ENCODE measurements around the gene CENPN. TPM values are rescaled to one million over a fixed set of nuclear protein-coding genes. Genes with fewer than 3 reads are reported as not detected.
A peak's percentile ranks its signal among the peaks of the same experiment; 100 is the strongest.

The CENPN gene
- total RNA-seq, 1 experiment from 2014 or later, result 56.6 TPM

DNA sequence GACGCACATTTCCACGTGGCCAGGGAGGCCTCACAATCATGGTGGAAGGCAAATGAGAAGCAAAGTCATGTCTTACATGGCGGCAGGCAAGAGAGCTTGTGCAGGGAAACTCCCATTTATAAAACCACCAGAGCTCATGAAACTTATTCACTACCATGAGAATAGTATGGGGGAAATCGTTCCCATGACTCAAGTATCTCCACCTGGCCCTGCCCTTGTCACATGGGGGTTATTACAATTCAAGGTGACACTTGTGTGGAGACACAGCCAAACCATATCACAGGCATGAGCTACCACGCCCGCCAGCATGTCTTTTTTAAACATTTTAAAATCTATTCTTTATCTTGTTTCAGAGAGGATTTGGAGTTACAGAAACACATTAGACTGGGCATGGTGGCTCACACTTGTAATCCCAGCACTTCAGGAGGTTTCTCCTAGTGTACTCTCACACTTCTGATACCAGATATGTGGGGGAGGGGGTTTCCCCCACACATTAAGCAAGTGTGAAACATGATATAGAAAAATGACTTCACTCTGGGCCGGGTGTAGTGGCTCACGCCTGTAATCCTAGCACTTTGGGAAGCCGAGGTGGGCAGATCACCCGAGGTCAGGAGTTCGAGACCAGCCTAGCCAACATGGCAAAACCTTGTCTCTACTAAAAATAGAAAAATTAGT lies 23.1 kb downstream of the CENPN start:
- DNase-seq (ENCODE audit: low read depth, low spot score) (no peak), ATAC-seq (no peak)
- Histone ChIP-seq H3K27ac (ENCODE audit: low read length) (no peak overlapping the region), H3K9me3 (ENCODE audit: control insufficient read depth, insufficient read depth, low read depth, low read length) (no peaks in the 10 kb centered on the region), H3K4me1 (ENCODE audit: control insufficient read depth, insufficient read depth, low read length) (no peaks in the 10 kb centered on the region), H3K36me3 (ENCODE audit: control insufficient read depth, insufficient read depth, low read length) (peaks cover 8% of the 10 kb centered on the region; the same call in 1 of the 2 replicates), H3K27me3 (ENCODE audit: control insufficient read depth, insufficient read depth, low read length) (no peaks in the 10 kb centered on the region), H3K4me3 (ENCODE audit: low read depth in 2 of 2, low read length in 2 of 2) (no peak overlapping the region)
- in situ Hi-C loops (cut with HindIII; ENCODE audit: low pct_unique_long_range_greater_than_20kb, low sequenced_read_pairs) (no loop called here), intact Hi-C loops (cut with micrococcal nuclease; ENCODE audit: unreplicated experiment) (loop anchor here (10.0 kb wide), 1 partner anchor 705 kb away; no protein-coding TSS in a partner anchor)
- no peak for TF ChIP-seq TCF7L2 (IDR thresholded peaks at IDR 0.05; ENCODE audit: low read depth, low read length)
- TF ChIP-seq, protein P1, sequence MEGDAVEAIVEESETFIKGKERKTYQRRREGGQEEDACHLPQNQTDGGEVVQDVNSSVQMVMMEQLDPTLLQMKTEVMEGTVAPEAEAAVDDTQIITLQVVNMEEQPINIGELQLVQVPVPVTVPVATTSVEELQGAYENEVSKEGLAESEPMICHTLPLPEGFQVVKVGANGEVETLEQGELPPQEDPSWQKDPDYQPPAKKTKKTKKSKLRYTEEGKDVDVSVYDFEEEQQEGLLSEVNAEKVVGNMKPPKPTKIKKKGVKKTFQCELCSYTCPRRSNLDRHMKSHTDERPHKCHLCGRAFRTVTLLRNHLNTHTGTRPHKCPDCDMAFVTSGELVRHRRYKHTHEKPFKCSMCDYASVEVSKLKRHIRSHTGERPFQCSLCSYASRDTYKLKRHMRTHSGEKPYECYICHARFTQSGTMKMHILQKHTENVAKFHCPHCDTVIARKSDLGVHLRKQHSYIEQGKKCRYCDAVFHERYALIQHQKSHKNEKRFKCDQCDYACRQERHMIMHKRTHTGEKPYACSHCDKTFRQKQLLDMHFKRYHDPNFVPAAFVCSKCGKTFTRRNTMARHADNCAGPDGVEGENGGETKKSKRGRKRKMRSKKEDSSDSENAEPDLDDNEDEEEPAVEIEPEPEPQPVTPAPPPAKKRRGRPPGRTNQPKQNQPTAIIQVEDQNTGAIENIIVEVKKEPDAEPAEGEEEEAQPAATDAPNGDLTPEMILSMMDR (IDR thresholded peaks at IDR 0.05), result no peak
- ChIA-PET POLR2A (no interaction called here), CTCF (no interaction called here)
- TSS peak; percentile 63 for BruUV-seq (replicated peaks)

DNA sequence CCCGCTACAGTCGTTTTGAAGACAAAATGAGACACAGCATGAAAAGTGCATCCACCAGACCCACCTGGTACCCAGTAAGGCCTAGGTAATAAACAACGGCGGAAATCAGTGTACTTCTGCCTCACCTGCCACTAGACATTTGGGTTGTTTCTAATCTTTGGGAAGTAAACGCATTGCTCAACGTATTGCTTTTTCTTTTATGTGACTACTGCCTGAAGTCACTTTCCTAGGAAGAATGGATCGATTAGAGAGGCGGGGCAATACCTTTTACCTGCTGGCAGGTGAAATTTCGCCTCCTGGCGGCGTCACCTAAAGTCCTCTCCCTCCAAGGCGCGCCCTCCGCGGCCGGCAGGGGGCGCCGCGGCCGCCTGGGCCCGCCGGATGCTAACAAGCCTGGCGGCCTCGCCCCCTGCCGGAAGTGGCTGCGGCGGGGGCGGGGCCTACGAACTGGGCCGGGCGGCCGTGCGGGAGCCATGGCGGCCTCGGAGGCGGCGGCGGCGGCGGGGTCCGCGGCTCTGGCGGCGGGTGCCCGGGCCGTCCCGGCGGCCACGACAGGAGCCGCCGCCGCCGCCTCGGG lies 28.5 kb downstream of the CENPN start, which contains the start of gene ATMIN:
TSS of gene ATMIN (plus strand) at position 445 of the 577 bp plus-strand sequence. CDS start at position 474, 29 bp downstream.
- Histone ChIP-seq H3K4me1 (ENCODE audit: control insufficient read depth, insufficient read depth, low read length) (no peaks in the 10 kb centered on the region; the same call in 1 of the 2 replicates), H3K9me3 (ENCODE audit: control insufficient read depth, insufficient read depth, low read depth, low read length) (no peaks in the 10 kb centered on the region), H3K27ac (ENCODE audit: low read length) (peak within 1 kb of the TSS; percentile 76), H3K36me3 (ENCODE audit: control insufficient read depth, insufficient read depth, low read length) (peaks cover 8% of the 10 kb centered on the region), H3K4me3 (ENCODE audit: low read depth in 2 of 2, low read length in 2 of 2) (peak within 1 kb of the TSS; percentile 70 to 74), H3K27me3 (ENCODE audit: control insufficient read depth, insufficient read depth, low read length) (no peaks in the 10 kb centered on the region)
- in situ Hi-C loops (cut with HindIII; ENCODE audit: low pct_unique_long_range_greater_than_20kb, low sequenced_read_pairs), result no loop called here
- ATAC-seq (peak; percentile 97), DNase-seq (ENCODE audit: low read depth, low spot score) (peak; percentile 28)
- POLR2A ChIA-PET, result no interaction called here
- intact Hi-C loops (cut with micrococcal nuclease; ENCODE audit: unreplicated experiment), result loop anchor here (10.0 kb wide), 1 partner anchor 699 kb away; no protein-coding TSS in a partner anchor
- CTCF ChIA-PET, result interaction anchor here (0.6 to 1.0 kb wide), 5 partner anchors 24 to 1299 kb away, joined by 3 to 6 read pairs (median 3); no protein-coding TSS in a partner anchor
- BruUV-seq (replicated peaks), result no TSS peak
- TF ChIP-seq POLR2AphosphoS5 (IDR thresholded peaks at IDR 0.05; ENCODE audit: low read depth, low read length), result no peak
- TF ChIP-seq, protein P1 (IDR thresholded peaks at IDR 0.05), result peak; percentile 98
- no peak; the same call in 1 of the 2 replicates for TF ChIP-seq SIN3A (IDR thresholded peaks at IDR 0.05; ENCODE audit: borderline replicate concordance, insufficient read depth, low read depth, low read length)
- TF ChIP-seq TCF7L2 (IDR thresholded peaks at IDR 0.05; ENCODE audit: low read depth, low read length), result no peak
- TF ChIP-seq, protein P2, sequence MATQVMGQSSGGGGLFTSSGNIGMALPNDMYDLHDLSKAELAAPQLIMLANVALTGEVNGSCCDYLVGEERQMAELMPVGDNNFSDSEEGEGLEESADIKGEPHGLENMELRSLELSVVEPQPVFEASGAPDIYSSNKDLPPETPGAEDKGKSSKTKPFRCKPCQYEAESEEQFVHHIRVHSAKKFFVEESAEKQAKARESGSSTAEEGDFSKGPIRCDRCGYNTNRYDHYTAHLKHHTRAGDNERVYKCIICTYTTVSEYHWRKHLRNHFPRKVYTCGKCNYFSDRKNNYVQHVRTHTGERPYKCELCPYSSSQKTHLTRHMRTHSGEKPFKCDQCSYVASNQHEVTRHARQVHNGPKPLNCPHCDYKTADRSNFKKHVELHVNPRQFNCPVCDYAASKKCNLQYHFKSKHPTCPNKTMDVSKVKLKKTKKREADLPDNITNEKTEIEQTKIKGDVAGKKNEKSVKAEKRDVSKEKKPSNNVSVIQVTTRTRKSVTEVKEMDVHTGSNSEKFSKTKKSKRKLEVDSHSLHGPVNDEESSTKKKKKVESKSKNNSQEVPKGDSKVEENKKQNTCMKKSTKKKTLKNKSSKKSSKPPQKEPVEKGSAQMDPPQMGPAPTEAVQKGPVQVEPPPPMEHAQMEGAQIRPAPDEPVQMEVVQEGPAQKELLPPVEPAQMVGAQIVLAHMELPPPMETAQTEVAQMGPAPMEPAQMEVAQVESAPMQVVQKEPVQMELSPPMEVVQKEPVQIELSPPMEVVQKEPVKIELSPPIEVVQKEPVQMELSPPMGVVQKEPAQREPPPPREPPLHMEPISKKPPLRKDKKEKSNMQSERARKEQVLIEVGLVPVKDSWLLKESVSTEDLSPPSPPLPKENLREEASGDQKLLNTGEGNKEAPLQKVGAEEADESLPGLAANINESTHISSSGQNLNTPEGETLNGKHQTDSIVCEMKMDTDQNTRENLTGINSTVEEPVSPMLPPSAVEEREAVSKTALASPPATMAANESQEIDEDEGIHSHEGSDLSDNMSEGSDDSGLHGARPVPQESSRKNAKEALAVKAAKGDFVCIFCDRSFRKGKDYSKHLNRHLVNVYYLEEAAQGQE (IDR thresholded peaks at IDR 0.05; ENCODE audit: insufficient read depth in 1 of 2, low read depth in 2 of 2, low read length in 1 of 2), result no peak
